Limb (tissue), 2 donors: ENCODE data around the gene ZMYND8.
"Not testable (repeated sequence)": the region's sequence is repeated elsewhere in the genome, so short reads cannot be mapped to it uniquely, and the experiment has no call there.

Source experiments
- DNase-seq, 2 donors: peaks; one replicate each; pipeline ENCODE4 v3.0.0-alpha.2; 2016; ENCODE audit errors: extremely low spot score in 2 of 2

ZMYND8 gene

GRCh38 chr20:47286681-47287080, 69.8 kb downstream of the ZMYND8 start:
- no peak for DNase-seq

GRCh38 chr20:47285189-47285588, 71.3 kb downstream of the ZMYND8 start:
- no peak for DNase-seq

GRCh38 chr20:47284373-47284772, 72.1 kb downstream of the ZMYND8 start:
- no peak for DNase-seq

- no peak for DNase-seq
Observed at GRCh38 chr20:47283411-47283810, 73.1 kb downstream of the ZMYND8 start.

- no peak for DNase-seq
Observed at GRCh38 chr20:47282864-47283263, 73.6 kb downstream of the ZMYND8 start.

GRCh38 chr20:47281376-47281775, 75.1 kb downstream of the ZMYND8 start:
- no peak for DNase-seq

- DNase-seq = no peak
Observed at GRCh38 chr20:47280668-47281067, 75.8 kb downstream of the ZMYND8 start.

- no peak for DNase-seq
Observed at GRCh38 chr20:47280228-47280627, 76.3 kb downstream of the ZMYND8 start.

GRCh38 chr20:47278907-47279348, 77.6 kb downstream of the ZMYND8 start:
- no peak for DNase-seq

- DNase-seq = not testable (repeated sequence)
Observed at GRCh38 chr20:47277535-47277872, 79.0 kb downstream of the ZMYND8 start.

GRCh38 chr20:47276851-47277534, 79.5 kb downstream of the ZMYND8 start:
- peak in 1 of 2 donors; percentile 52 for DNase-seq

GRCh38 chr20:47276251-47276650, 80.2 kb downstream of the ZMYND8 start:
- DNase-seq = no peak

- no peak for DNase-seq
Observed at GRCh38 chr20:47275548-47275947, 81.0 kb downstream of the ZMYND8 start.

- DNase-seq = peak in 1 of 2 donors; percentile 28
Observed at GRCh38 chr20:47274401-47275108, 81.9 kb downstream of the ZMYND8 start.

GRCh38 chr20:47273591-47274235, 82.8 kb downstream of the ZMYND8 start:
- DNase-seq = no peak

- peak; percentile 55 to 68 for DNase-seq
Observed at GRCh38 chr20:47272893-47273590, 83.5 kb downstream of the ZMYND8 start.

GRCh38 chr20:47271046-47271615, 85.4 kb downstream of the ZMYND8 start:
- no peak for DNase-seq

- no peak for DNase-seq
Observed at GRCh38 chr20:47269309-47270165, 87.0 kb downstream of the ZMYND8 start.

GRCh38 chr20:47267621-47268020, 88.9 kb downstream of the ZMYND8 start:
- no peak for DNase-seq

GRCh38 chr20:47266847-47267515, 89.5 kb downstream of the ZMYND8 start:
- DNase-seq = no peak
